ENCODE results near the gene DDTL.

DDTL gene

GRCh38 chr22:24016156-24016555, 49.5 kb downstream of the DDTL start:
- no peak for FAIRE-seq
- DNase-seq (ENCODE audit: insufficient read length, low spot score) = no peak
- no peak for TF ChIP-seq POU2F2 (IDR thresholded peaks at IDR 0.05; ENCODE audit: low read depth, low read length)
- TF ChIP-seq POLR2A (IDR thresholded peaks at IDR 0.05; ENCODE audit: low read depth, low read length) = no peak

GRCh38 chr22:24021304-24021703, 54.6 kb downstream of the DDTL start:
- FAIRE-seq = no peak
- no peak for DNase-seq (ENCODE audit: insufficient read length, low spot score)
- no peak for TF ChIP-seq POLR2A (IDR thresholded peaks at IDR 0.05; ENCODE audit: low read depth, low read length)
- TF ChIP-seq PAX5 (IDR thresholded peaks at IDR 0.05; ENCODE audit: insufficient read depth, low read length, severe bottlenecking) = no peak
- TF ChIP-seq SPI1 (IDR thresholded peaks at IDR 0.05; ENCODE audit: low read depth, low read length) = no peak
- no peak for TF ChIP-seq POLR2AphosphoS5 (IDR thresholded peaks at IDR 0.05; ENCODE audit: low read depth, low read length)
- TF ChIP-seq POU2F2 (IDR thresholded peaks at IDR 0.05; ENCODE audit: low read depth, low read length) = no peak
- no peak for TF ChIP-seq TAF1 (IDR thresholded peaks at IDR 0.05; ENCODE audit: low read depth, low read length)
